Measurements from ENCODE around the gene YBEY.

DNA sequence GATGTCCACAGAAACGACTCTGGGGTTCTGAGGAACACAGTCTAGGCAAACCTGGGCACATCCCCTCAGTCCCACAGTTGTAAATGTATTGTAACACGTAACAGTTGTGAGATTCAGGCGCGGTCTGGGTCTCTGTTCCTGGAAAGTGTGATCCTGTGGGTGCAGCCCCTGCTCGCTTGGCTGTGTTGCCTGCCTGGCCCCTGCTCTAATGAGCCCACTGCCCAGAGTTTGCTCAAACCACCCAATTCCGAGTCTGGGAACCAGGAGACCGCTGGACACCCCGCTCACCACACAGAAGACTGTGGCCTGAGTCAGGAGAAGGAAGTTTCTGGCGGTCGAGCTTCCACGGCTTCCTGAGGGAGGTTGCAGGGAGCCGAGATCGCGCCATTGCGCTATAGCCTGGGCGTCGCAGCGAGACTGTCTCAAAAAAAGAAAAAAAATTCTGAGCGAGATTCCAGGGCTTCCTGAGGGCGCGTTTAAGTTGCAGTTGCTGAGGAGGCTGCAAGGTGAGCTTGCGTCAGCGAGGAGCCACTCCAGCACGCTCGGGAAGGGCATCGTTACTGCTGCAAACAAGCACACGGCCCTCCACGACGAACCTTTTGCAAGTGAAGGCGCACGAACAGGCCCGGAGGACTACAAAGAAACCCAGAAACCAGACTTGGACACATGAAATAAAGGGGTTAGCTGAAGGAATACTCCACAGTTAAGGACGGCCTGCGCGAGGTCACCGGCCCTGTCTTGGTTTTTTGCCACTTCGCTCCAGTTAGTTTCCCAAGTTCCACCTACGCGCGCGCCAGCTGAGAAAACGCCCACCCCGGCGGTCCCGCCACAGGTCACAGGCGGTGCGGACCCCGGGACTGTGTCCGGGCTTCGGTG is 36.4 kb downstream of the YBEY start:
- TF ChIP-seq, protein P1, sequence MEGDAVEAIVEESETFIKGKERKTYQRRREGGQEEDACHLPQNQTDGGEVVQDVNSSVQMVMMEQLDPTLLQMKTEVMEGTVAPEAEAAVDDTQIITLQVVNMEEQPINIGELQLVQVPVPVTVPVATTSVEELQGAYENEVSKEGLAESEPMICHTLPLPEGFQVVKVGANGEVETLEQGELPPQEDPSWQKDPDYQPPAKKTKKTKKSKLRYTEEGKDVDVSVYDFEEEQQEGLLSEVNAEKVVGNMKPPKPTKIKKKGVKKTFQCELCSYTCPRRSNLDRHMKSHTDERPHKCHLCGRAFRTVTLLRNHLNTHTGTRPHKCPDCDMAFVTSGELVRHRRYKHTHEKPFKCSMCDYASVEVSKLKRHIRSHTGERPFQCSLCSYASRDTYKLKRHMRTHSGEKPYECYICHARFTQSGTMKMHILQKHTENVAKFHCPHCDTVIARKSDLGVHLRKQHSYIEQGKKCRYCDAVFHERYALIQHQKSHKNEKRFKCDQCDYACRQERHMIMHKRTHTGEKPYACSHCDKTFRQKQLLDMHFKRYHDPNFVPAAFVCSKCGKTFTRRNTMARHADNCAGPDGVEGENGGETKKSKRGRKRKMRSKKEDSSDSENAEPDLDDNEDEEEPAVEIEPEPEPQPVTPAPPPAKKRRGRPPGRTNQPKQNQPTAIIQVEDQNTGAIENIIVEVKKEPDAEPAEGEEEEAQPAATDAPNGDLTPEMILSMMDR (optimal IDR thresholded peaks at IDR 0.05 in 1 of 3, IDR thresholded peaks at IDR 0.05 in 1 of 3, conservative IDR thresholded peaks at IDR 0.05 in 1 of 3; ENCODE audit: extremely low read depth in 1 of 3, insufficient read depth in 2 of 3, low read length in 3 of 3): no peak
- no peak for TF ChIP-seq EZH2 (IDR thresholded peaks at IDR 0.05; ENCODE audit: low read length)
